ENCODE measurements around the gene VRK2. TPM values are rescaled to one million over a fixed set of nuclear protein-coding genes. Genes with fewer than 3 reads are reported as not detected.

VRK2 gene
- total and polyA plus RNA-seq, 10 of the 15 experiments (the other 5 are each of a cell fraction or from before 2014, with no cell fraction given) = 26.5 to 78.0 (median 57.3) TPM

DNA sequence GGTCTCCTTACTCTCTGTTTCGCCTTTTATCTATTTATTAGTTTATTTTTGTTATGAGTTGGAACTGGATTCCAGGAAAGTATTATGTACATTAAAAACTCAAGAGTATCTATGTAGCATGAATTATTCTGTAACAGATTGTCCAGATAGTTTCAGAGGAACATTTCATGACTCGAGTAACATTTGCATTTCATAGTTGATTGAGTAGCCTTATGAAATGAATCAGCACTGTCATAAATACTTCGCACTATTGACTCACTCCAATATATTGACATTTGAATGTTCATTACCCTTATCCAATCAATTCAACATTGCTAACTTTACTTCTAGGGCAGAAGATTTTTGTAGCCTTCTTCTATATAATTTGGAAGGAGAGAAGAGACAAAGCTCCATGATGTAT lies 11.3 kb upstream of the VRK2 start (continued):
- no peak for TF ChIP-seq CHD2 (IDR thresholded peaks at IDR 0.05; ENCODE audit: borderline replicate concordance, low read depth, low read length)
- TF ChIP-seq, protein P1, sequence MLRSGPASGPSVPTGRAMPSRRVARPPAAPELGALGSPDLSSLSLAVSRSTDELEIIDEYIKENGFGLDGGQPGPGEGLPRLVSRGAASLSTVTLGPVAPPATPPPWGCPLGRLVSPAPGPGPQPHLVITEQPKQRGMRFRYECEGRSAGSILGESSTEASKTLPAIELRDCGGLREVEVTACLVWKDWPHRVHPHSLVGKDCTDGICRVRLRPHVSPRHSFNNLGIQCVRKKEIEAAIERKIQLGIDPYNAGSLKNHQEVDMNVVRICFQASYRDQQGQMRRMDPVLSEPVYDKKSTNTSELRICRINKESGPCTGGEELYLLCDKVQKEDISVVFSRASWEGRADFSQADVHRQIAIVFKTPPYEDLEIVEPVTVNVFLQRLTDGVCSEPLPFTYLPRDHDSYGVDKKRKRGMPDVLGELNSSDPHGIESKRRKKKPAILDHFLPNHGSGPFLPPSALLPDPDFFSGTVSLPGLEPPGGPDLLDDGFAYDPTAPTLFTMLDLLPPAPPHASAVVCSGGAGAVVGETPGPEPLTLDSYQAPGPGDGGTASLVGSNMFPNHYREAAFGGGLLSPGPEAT (IDR thresholded peaks at IDR 0.05; ENCODE audit: low read depth) = peak; percentile 38; the same call in 1 of the 2 replicates
- TF ChIP-seq YY1 (IDR thresholded peaks at IDR 0.05; ENCODE audit: low read depth, low read length) = no peak
- TF ChIP-seq, protein P2, sequence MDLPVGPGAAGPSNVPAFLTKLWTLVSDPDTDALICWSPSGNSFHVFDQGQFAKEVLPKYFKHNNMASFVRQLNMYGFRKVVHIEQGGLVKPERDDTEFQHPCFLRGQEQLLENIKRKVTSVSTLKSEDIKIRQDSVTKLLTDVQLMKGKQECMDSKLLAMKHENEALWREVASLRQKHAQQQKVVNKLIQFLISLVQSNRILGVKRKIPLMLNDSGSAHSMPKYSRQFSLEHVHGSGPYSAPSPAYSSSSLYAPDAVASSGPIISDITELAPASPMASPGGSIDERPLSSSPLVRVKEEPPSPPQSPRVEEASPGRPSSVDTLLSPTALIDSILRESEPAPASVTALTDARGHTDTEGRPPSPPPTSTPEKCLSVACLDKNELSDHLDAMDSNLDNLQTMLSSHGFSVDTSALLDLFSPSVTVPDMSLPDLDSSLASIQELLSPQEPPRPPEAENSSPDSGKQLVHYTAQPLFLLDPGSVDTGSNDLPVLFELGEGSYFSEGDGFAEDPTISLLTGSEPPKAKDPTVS (IDR thresholded peaks at IDR 0.05; ENCODE audit: low read depth, low read length) = no peak
- TF ChIP-seq POLR2AphosphoS5 (IDR thresholded peaks at IDR 0.05; ENCODE audit: low read length) = no peak
- peak; percentile 37; the same call in 1 of the 2 replicates for TF ChIP-seq RUNX3 (IDR thresholded peaks at IDR 0.05; ENCODE audit: low read length)
- 0 out of 2 replicates have a peak, but pooled peaks have one; percentile 20 for TF ChIP-seq IKZF1 (conservative IDR thresholded peaks at IDR 0.05)
- no peak for TF ChIP-seq MEF2B (IDR thresholded peaks at IDR 0.05; ENCODE audit: partially characterized antibody, poor library complexity, severe bottlenecking)
- no peak for TF ChIP-seq RAD21 (IDR thresholded peaks at IDR 0.05; ENCODE audit: insufficient read depth, low read depth, low read length)
- TF ChIP-seq, protein P3, sequence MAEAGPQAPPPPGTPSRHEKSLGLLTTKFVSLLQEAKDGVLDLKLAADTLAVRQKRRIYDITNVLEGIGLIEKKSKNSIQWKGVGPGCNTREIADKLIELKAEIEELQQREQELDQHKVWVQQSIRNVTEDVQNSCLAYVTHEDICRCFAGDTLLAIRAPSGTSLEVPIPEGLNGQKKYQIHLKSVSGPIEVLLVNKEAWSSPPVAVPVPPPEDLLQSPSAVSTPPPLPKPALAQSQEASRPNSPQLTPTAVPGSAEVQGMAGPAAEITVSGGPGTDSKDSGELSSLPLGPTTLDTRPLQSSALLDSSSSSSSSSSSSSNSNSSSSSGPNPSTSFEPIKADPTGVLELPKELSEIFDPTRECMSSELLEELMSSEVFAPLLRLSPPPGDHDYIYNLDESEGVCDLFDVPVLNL (IDR thresholded peaks at IDR 0.05; ENCODE audit: low read depth, low read length) = no peak
- TF ChIP-seq, protein P4, sequence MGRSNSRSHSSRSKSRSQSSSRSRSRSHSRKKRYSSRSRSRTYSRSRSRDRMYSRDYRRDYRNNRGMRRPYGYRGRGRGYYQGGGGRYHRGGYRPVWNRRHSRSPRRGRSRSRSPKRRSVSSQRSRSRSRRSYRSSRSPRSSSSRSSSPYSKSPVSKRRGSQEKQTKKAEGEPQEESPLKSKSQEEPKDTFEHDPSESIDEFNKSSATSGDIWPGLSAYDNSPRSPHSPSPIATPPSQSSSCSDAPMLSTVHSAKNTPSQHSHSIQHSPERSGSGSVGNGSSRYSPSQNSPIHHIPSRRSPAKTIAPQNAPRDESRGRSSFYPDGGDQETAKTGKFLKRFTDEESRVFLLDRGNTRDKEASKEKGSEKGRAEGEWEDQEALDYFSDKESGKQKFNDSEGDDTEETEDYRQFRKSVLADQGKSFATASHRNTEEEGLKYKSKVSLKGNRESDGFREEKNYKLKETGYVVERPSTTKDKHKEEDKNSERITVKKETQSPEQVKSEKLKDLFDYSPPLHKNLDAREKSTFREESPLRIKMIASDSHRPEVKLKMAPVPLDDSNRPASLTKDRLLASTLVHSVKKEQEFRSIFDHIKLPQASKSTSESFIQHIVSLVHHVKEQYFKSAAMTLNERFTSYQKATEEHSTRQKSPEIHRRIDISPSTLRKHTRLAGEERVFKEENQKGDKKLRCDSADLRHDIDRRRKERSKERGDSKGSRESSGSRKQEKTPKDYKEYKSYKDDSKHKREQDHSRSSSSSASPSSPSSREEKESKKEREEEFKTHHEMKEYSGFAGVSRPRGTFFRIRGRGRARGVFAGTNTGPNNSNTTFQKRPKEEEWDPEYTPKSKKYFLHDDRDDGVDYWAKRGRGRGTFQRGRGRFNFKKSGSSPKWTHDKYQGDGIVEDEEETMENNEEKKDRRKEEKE (IDR thresholded peaks at IDR 0.05) = no peak
- TF ChIP-seq SUPT20H (IDR thresholded peaks at IDR 0.05; ENCODE audit: borderline replicate concordance, control insufficient read depth, low read depth, low read length) = no peak
- TF ChIP-seq SUZ12 (IDR thresholded peaks at IDR 0.05; ENCODE audit: unreplicated experiment) = no peak
- no peak for TF ChIP-seq ZSCAN29 (IDR thresholded peaks at IDR 0.05)
- TF ChIP-seq, protein P5, sequence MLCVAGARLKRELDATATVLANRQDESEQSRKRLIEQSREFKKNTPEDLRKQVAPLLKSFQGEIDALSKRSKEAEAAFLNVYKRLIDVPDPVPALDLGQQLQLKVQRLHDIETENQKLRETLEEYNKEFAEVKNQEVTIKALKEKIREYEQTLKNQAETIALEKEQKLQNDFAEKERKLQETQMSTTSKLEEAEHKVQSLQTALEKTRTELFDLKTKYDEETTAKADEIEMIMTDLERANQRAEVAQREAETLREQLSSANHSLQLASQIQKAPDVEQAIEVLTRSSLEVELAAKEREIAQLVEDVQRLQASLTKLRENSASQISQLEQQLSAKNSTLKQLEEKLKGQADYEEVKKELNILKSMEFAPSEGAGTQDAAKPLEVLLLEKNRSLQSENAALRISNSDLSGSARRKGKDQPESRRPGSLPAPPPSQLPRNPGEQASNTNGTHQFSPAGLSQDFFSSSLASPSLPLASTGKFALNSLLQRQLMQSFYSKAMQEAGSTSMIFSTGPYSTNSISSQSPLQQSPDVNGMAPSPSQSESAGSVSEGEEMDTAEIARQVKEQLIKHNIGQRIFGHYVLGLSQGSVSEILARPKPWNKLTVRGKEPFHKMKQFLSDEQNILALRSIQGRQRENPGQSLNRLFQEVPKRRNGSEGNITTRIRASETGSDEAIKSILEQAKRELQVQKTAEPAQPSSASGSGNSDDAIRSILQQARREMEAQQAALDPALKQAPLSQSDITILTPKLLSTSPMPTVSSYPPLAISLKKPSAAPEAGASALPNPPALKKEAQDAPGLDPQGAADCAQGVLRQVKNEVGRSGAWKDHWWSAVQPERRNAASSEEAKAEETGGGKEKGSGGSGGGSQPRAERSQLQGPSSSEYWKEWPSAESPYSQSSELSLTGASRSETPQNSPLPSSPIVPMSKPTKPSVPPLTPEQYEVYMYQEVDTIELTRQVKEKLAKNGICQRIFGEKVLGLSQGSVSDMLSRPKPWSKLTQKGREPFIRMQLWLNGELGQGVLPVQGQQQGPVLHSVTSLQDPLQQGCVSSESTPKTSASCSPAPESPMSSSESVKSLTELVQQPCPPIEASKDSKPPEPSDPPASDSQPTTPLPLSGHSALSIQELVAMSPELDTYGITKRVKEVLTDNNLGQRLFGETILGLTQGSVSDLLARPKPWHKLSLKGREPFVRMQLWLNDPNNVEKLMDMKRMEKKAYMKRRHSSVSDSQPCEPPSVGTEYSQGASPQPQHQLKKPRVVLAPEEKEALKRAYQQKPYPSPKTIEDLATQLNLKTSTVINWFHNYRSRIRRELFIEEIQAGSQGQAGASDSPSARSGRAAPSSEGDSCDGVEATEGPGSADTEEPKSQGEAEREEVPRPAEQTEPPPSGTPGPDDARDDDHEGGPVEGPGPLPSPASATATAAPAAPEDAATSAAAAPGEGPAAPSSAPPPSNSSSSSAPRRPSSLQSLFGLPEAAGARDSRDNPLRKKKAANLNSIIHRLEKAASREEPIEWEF (IDR thresholded peaks at IDR 0.05; ENCODE audit: insufficient replicate concordance, low read depth, low read length) = peak; percentile 98
- TF ChIP-seq WRNIP1 (IDR thresholded peaks at IDR 0.05; ENCODE audit: borderline replicate concordance, low read depth, low read length) = no peak
- TF ChIP-seq POLR2AphosphoS2 (IDR thresholded peaks at IDR 0.05; ENCODE audit: low read depth, low read length) = no peak
- no peak for TF ChIP-seq STAT1 (conservative IDR thresholded peaks at IDR 0.05)
